Gastrocnemius medialis (tissue), 4 donors: ENCODE results near the gene DUSP12. TPM values are rescaled to one million over a fixed set of nuclear protein-coding genes. Genes with fewer than 3 reads are reported as not detected.
"Not testable (repeated sequence)": the region's sequence is repeated elsewhere in the genome, so short reads cannot be mapped to it uniquely, and the experiment has no call there.

Experiments
- ATAC-seq, 2 donors: fragments of 150-250 bp; one replicate each; pipeline ENCODE4 v1.9.1; 2016
- DNase-seq, 2 donors: peaks; one replicate each; pipeline ENCODE4 v3.0.0-alpha.2; 2019
- H3K27ac ChIP-seq, 4 donors: fragments of 200-600 bp; sonication (generic); 1 replicate in 1 of 4; 2 replicates in 3 of 4; pipeline ENCODE4 v1.5.1; 2016 to 2018; ENCODE audit warnings: mild to moderate bottlenecking in 2 of 4, moderate library complexity in 1 of 4
- H3K27me3 ChIP-seq, 3 donors: fragments of 200-600 bp; sonication (generic) in 2 of 3; 1 replicate in 1 of 3; 2 replicates in 2 of 3; pipeline versions ENCODE4 v1.5.1 to v1.6.0; 2016 to 2019; ENCODE audit warnings: mild to moderate bottlenecking in 1 of 3, moderate library complexity in 1 of 3
- H3K36me3 ChIP-seq, 2 donors: fragments of 200-600 bp; sonication (generic) in 1 of 2; one replicate each; pipeline ENCODE4 v1.5.1; 2017 to 2018
- H3K4me1 ChIP-seq, 2 donors: fragments of 200-600 bp; sonication (generic) in 1 of 2; one replicate each; pipeline ENCODE4 v1.5.1; 2016 to 2017; ENCODE audit warnings: mild to moderate bottlenecking in 2 of 2
- H3K4me3 ChIP-seq, 4 donors: fragments of 200-600 bp; sonication (generic) in 3 of 4; 1 replicate in 1 of 4; 2 replicates in 3 of 4; pipeline ENCODE4 v1.5.1; 2016 to 2019; ENCODE audit warnings: mild to moderate bottlenecking in 2 of 4
- H3K9me3 ChIP-seq, 3 donors: fragments of 200-600 bp; sonication (generic) in 2 of 3; 1 replicate in 1 of 3; 2 replicates in 2 of 3; pipeline ENCODE4 v1.5.1; 2016 to 2019
- CTCF ChIP-seq, 5 experiments: fragments of 450-650 bp in 3 of 5; fragments of 200-600 bp in 2 of 5; sonication (generic) in 2 of 5; IDR thresholded peaks in 4 of 5; conservative IDR thresholded peaks in 1 of 5; 1 replicate in 4 of 5; 2 replicates in 1 of 5; pipeline ENCODE4 v1.5.1; 2016 to 2019; ENCODE audit warnings: antibody characterized with exemption in 5 of 5, mild to moderate bottlenecking in 3 of 5, moderate library complexity in 3 of 5
- POLR2A ChIP-seq, 2 donors: fragments of 450-650 bp; IDR thresholded peaks; one replicate each; pipeline ENCODE4 v1.6.1; 2017; ENCODE audit warnings: antibody characterized with exemption in 2 of 2, mild to moderate bottlenecking in 2 of 2, moderate library complexity in 2 of 2
- in situ Hi-C, 4 donors: fragments of 200-750 bp; cut with MboI; loops; one replicate each; pipeline versions ENCODE4 v1.15.0 to v1.8.0; 2017; ENCODE audit warnings: low sequenced_read_pairs in 4 of 4
- intact Hi-C: fragments of 100-400 bp; cut with DNase I; formaldehyde crosslinking; loops from one replicate; pipeline ENCODE4 v1.15.1; 2023; ENCODE audit warnings: low total_unique reads
- total RNA-seq, 4 donors: library from RNA; depleted of rRNA; stranded (reverse); fragments of >200 nt; gene quantifications; one replicate each; pipeline versions ENCODE4 v1.1.0 to v1.2.3, GENCODE V29; 2016

The DUSP12 gene
- total RNA-seq, 4 donors from 2014 or later = 5.0 to 15.0 (median 10.0) TPM

- in situ Hi-C loops (loop anchor here in 2 of 4 donors (25.0 kb wide), 2 partner anchors 582 to 1432 kb away; partner anchors contain the start of genes ADAMTS4 (in 1 of the 2), B4GALT3 (in 1 of the 2), COPA (in 1 of the 2) and NCSTN (in 1 of the 2)), intact Hi-C loops (no loop called here)
- H3K9me3 ChIP-seq = no peaks in the 10 kb centered on the region
- H3K36me3 ChIP-seq = no peaks in the 10 kb centered on the region
- no peak overlapping the region for H3K4me3 ChIP-seq
- no peak for TF ChIP-seq CTCF (IDR thresholded peaks at IDR 0.05 in 4 of 5, conservative IDR thresholded peaks at IDR 0.05 in 1 of 5)
- no peak for TF ChIP-seq POLR2A (IDR thresholded peaks at IDR 0.05)
- no peak overlapping the region for H3K27ac ChIP-seq
- H3K4me1 ChIP-seq = peaks cover 35 to 50% of the 10 kb centered on the region in 2 donors
- DNase-seq (no peak), ATAC-seq (no peak)
- no peaks in the 10 kb centered on the region for H3K27me3 ChIP-seq
Measured at GRCh38 chr1:161768986-161769672, 19.5 kb downstream of the DUSP12 start.

- H3K4me3 ChIP-seq, H3K27me3 ChIP-seq, intact Hi-C loops, ATAC-seq, H3K36me3 ChIP-seq, DNase-seq, H3K9me3 ChIP-seq, H3K27ac ChIP-seq: not testable (repeated sequence)
- H3K4me1 ChIP-seq = peaks cover 35 to 54% of the 10 kb centered on the region in 2 donors
- in situ Hi-C loops = loop anchor here in 2 of 4 donors (25.0 kb wide), 2 partner anchors 582 to 1432 kb away; partner anchors contain the start of genes ADAMTS4 (in 1 of the 2), B4GALT3 (in 1 of the 2), COPA (in 1 of the 2) and NCSTN (in 1 of the 2)
Measured at GRCh38 chr1:161769673-161770045, 20.1 kb downstream of the DUSP12 start.

- intact Hi-C loops (no loop called here), in situ Hi-C loops (loop anchor here in 2 of 4 donors (25.0 kb wide), 2 partner anchors 583 to 1433 kb away; partner anchors contain the start of genes ADAMTS4 (in 1 of the 2), B4GALT3 (in 1 of the 2), COPA (in 1 of the 2) and NCSTN (in 1 of the 2))
- Histone ChIP-seq H3K9me3 (no peaks in the 10 kb centered on the region), H3K4me1 (peaks cover 35 to 57% of the 10 kb centered on the region in 2 donors), H3K4me3 (no peak overlapping the region), H3K27me3 (no peaks in the 10 kb centered on the region), H3K36me3 (no peaks in the 10 kb centered on the region), H3K27ac (no peak overlapping the region)
- ATAC-seq = no peak
- no peak for DNase-seq
- TF ChIP-seq CTCF (IDR thresholded peaks at IDR 0.05 in 4 of 5, conservative IDR thresholded peaks at IDR 0.05 in 1 of 5) (no peak), POLR2A (IDR thresholded peaks at IDR 0.05) (no peak)
Measured at GRCh38 chr1:161770250-161770649, 20.7 kb downstream of the DUSP12 start.

GRCh38 chr1:161771161-161771560, 21.6 kb downstream of the DUSP12 start:
- Histone ChIP-seq H3K36me3 (no peaks in the 10 kb centered on the region), H3K4me3 (no peak overlapping the region), H3K9me3 (no peaks in the 10 kb centered on the region), H3K27me3 (no peaks in the 10 kb centered on the region), H3K4me1 (peaks cover 35 to 57% of the 10 kb centered on the region in 2 donors), H3K27ac (no peak overlapping the region)
- ATAC-seq (no peak), DNase-seq (no peak)
- intact Hi-C loops (no loop called here), in situ Hi-C loops (loop anchor here in 2 of 4 donors (25.0 kb wide), 2 partner anchors 584 to 1434 kb away; partner anchors contain the start of genes ADAMTS4 (in 1 of the 2), B4GALT3 (in 1 of the 2), COPA (in 1 of the 2) and NCSTN (in 1 of the 2))
- TF ChIP-seq CTCF (IDR thresholded peaks at IDR 0.05 in 4 of 5, conservative IDR thresholded peaks at IDR 0.05 in 1 of 5) = no peak

- peaks cover 33 to 54% of the 10 kb centered on the region in 2 donors for H3K4me1 ChIP-seq
- in situ Hi-C loops (loop anchor here in 2 of 4 donors (25.0 kb wide), 2 partner anchors 585 to 1435 kb away; partner anchors contain the start of genes ADAMTS4 (in 1 of the 2), B4GALT3 (in 1 of the 2), COPA (in 1 of the 2) and NCSTN (in 1 of the 2)), intact Hi-C loops (no loop called here)
- no peaks in the 10 kb centered on the region for H3K36me3 ChIP-seq
- no peaks in the 10 kb centered on the region for H3K27me3 ChIP-seq
- ATAC-seq (no peak), DNase-seq (no peak)
- H3K27ac ChIP-seq = no peak overlapping the region
- no peak overlapping the region for H3K4me3 ChIP-seq
- no peaks in the 10 kb centered on the region for H3K9me3 ChIP-seq
- TF ChIP-seq POLR2A (IDR thresholded peaks at IDR 0.05) (no peak), CTCF (IDR thresholded peaks at IDR 0.05 in 4 of 5, conservative IDR thresholded peaks at IDR 0.05 in 1 of 5) (no peak)
Measured at GRCh38 chr1:161771973-161772372, 22.4 kb downstream of the DUSP12 start.
